KG1 (cell line): Measurements from ENCODE around the gene TGFBI.

Source experiments
- DNase-seq: peaks from one replicate; lab custom pipeline; 2025; lab: John Stamatoyannopoulos, UW

TGFBI gene

GRCh38 chr5:136047858-136048257 lies 19.1 kb downstream of the TGFBI start:
- no peak for DNase-seq

GRCh38 chr5:136048966-136049365 lies 20.2 kb downstream of the TGFBI start:
- no peak for DNase-seq

DNA sequence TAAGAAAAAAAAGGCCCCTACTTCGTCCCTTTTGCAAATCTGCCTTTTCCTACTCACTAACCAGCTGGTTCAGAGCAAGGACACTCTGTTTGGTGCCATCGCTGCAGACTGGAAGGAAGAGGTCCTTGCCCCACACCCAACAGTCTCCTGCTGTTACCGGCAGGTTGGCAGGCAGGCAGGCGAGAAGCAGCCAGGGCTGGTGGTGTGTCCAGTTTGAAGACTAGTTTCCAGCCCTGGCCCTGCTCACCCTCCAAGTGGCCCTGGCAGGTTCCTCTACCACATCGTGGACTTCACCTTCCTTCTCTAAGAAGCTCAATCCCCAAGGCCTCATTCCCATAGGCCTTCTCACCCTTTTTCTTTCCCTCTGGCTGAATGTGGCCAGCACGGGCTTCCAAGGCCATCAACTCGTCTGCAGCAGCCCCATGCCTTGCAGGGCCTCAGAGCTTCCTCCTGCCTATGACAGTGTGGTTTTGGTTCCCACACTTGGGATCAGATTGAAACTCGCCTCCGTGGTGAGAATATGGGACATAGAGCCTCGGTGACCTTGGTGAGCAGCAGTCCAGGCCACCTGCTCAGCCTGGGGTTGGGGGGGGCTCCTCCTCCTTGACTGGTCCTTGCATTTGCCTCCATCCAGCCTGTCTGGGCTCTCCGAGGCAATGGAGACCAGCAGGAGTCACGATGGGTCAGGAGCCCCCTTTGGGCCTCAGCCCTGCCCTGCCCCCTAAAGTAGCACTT lies 22.9 kb downstream of the TGFBI start:
- DNase-seq, result no peak

DNA sequence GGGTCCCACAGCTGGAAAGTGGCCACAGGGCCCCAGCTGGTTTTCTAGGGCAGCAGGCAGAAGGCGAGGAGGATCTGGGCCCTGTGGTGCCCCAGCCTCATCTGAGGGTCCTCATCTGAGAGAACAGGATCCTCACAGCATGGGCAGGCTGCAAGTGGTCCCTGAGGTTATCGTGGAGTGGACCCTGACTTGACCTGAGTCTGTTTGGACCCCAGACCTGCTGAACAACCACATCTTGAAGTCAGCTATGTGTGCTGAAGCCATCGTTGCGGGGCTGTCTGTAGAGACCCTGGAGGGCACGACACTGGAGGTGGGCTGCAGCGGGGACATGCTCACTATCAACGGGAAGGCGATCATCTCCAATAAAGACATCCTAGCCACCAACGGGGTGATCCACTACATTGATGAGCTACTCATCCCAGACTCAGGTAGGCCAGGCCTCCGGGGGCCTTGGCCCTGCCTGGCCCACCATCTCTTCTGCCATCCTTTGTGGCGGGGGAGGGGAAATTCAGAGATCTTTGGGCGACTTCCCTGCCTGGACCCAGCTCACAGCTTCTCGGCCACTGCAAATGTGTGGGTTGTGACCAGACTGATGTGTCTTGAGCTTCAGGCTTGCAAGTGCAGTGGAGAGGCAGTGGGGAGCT lies 24.0 kb downstream of the TGFBI start:
- DNase-seq, result no peak

GRCh38 chr5:136053336-136054141 lies 24.8 kb downstream of the TGFBI start:
- no peak for DNase-seq

DNA sequence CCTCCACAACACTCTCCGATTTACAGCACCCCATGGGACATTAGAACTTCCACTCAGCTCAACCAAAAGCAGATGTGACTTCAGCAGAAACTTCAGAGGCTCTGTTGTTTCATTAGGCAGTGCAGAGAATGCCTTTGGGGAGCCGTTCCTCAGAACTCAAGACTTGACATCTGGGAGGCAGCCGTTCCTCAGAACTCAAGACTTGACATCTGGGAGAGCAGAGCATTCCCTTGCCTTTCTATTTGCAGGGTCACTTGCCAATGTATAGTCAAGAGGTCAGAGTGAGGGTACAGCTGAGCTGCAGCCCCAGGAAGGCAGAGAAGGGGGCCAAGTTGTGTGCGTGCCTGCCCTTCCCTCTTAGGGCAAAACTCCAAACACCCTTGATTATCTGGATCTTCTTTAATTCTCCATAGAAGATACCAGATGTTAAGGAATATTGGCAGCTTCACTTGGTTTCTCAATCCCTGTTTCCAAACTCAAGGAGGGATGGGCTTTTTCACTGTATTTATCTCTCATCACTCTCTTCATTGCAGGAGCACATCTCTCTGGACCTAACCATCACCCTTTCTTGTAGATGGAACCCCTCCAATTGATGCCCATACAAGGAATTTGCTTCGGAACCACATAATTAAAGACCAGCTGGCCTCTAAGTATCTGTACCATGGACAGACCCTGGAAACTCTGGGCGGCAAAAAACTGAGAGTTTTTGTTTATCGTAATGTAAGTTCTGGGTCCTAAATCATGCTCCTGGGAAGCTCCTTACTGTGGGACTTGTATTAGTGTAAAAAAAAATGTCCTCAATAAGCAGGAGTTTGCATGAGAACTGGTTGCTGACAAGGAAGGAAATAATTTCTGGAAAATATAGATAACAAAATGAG lies 25.6 kb downstream of the TGFBI start:
- DNase-seq, result no peak

DNA sequence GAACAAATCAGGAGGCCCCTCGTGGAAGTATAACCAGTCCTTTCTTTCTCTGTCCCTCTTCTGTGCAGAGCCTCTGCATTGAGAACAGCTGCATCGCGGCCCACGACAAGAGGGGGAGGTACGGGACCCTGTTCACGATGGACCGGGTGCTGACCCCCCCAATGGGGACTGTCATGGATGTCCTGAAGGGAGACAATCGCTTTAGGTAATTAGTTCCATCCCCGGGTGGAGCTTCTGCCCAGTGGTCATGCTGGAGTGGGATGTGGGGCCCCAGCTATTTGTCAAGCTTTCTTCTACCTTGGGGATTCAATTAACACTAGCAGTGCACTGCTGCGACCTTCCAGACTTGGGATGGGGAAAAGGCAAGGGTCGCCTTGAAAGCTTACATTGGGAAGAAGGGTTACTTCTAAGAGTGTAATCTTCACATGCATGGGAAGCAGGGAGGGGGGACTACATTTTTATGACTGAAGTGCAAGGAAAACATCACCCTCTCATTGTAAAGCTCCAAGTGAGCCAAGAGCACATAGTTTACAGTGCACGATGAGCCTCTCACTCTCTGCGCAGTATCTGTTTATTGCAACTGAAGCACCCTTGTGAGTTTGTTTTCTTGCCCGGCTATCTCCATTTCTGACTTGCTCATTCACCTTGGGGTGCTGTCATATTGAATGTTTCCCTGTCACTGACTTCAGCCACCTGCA lies 27.0 kb downstream of the TGFBI start:
- no peak for DNase-seq

- no peak for DNase-seq
Observed at GRCh38 chr5:136056336-136056735, 27.5 kb downstream of the TGFBI start.

- no peak for DNase-seq
Observed at GRCh38 chr5:136056771-136057335, 28.1 kb downstream of the TGFBI start.

DNA sequence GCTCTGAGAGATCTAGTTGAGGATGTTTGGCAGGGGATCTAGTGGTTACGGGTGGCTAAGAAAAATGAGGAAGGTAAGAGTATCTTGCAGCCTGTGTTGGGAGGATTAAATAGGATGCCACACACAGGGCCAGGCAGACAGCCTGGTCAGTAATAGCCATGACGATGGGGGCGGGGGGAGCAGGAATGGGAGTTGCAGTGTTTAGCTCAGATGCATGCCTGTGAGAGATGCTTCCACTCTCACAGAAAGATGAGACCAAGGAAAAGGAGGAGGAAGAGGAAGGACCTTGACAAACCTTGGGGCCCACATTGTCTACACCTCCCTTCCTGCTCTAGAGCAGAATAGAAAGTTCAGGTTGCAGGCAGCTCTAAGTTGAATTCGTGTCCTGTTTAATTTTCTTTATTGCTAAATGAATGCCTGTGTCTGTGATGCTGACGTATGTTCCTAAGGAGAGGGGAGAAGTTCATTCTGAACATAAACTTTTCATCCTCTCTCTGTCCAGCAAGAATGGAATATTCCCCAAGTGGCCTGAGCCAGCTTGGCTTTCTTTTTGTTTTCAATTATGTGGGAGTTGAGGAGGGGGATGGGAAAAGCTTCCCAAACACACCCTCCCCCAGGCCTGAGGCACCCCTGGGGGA lies 28.7 kb downstream of the TGFBI start:
- DNase-seq, result no peak

DNA sequence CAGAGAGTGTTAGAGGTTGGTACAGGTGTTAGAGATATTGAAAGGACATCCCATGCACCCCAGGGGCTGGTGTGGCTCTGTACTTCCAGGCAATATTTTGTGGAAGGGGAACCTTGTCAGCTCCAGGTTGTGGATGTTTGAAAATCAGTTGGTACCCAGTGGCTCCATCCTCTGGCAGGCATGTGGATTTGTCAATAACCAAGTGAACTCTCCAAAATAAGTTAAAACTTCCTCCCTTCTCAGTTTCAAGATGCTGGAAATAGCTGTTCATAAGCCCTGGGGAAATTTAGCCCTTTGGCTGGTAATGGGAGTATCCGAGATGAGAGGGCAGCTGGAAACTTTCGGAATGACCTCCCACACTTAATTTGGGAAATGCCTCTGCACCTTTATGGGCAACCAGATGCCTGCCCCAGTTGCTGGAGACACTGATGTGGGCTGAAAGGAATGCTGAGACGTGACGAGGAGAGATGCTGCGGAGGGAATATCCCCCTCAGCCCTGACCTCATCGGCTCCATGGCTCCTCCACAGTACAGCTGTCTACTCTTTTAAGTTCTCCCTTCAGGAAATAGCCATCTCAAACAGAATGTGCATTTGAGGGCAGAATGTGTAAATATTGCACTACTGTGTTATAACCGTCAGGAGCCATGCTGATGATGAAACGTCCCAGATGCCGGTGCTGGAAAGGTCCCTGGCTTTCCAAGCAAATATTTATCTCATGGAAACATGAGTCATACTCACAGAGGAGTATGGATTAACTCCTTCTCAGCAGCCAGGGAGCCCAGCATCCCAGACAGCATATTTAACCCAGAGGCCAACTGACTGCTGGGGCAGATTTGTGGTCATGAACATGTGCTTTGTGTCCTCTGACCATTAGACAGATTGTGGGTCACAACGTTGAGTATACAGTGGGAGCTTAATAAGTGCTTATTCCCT lies 29.5 kb downstream of the TGFBI start:
- no peak for DNase-seq

DNA sequence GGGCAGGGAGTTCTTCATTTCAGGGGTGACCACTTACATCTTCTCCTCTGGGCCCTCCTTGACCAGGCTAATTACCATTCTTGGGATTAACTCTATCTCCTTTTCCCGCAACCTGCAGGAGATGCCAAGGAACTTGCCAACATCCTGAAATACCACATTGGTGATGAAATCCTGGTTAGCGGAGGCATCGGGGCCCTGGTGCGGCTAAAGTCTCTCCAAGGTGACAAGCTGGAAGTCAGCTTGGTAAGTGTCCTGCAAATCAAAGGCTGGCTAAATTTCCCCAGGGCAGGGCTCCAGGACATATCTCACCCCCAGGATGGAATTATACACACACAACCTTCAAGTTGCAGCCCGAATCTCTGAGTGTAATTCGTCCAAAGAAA lies 30.2 kb downstream of the TGFBI start:
- DNase-seq, result no peak

DNA sequence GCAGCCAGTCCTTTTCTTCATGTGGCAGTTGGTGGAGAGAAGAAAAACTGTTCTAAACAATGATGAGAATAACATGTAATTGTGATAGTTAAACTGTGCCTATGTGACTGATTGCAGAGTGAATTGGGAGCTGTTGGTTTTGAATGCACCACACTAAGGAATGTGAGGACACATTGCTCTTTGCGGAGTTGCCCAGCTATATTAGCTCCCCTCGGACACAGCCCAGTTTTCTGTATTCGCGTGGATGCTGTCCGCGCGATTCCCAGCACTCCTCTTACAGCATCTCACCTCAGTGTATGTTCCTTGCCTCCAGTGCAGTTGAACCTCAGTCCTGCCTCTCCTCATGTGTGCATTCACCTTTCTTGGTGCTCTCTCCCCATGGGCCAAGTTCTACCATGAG lies 32.2 kb downstream of the TGFBI start:
- no peak for DNase-seq

- no peak for DNase-seq
Observed at GRCh38 chr5:136061630-136062365, 33.0 kb downstream of the TGFBI start.

DNA sequence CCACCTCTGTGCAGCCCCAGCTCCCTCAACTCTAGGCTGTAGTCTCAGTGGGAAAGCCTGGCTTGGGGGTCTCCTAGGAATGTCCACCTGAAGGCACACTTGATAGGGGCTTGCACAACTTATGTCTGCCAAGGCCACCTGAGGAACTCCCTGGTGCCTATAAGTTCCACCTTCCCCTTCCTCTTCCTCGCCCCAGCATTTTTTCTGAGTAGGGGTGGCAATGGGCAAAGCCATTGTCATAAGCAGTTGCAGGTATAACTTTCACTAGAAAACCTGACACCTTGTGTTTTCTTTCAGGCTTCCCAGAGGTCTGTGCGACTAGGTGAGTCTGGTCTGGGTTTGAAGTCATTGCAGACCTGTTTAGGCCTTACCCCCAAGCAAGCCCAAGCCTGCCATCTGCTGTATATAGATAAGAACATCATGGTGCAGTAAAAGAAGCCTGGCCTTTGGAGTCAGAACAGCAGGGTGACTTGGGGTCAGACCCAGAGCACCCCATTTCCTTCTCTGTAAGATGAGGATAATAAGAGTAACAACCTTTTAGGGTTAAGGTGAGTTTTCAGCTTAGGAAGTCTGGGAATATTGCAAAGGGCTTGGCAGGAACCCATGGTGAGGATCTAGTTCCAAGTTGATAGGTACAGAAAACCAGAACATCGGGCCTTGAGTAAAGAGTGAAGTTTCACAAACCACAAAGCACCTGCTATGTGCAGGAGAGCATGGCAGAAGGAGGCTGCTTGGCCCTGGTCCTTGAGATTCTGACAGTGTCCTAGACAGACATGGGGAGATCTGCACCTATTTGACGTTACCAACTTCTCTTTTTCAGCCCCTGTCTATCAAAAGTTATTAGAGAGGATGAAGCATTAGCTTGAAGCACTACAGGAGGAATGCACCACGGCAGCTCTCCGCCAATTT lies 33.8 kb downstream of the TGFBI start:
- no peak for DNase-seq

- DNase-seq, result no peak
Observed at GRCh38 chr5:136063778-136064465, 35.1 kb downstream of the TGFBI start.

- no peak for DNase-seq
Observed at GRCh38 chr5:136064510-136064909, 35.7 kb downstream of the TGFBI start.
